ENCODE data around the gene TRIM50. TPM values are rescaled to one million over a fixed set of nuclear protein-coding genes. Genes with fewer than 3 reads are reported as not detected.

Gene TRIM50
- not detected in 2 replicates for total RNA-seq

DNA sequence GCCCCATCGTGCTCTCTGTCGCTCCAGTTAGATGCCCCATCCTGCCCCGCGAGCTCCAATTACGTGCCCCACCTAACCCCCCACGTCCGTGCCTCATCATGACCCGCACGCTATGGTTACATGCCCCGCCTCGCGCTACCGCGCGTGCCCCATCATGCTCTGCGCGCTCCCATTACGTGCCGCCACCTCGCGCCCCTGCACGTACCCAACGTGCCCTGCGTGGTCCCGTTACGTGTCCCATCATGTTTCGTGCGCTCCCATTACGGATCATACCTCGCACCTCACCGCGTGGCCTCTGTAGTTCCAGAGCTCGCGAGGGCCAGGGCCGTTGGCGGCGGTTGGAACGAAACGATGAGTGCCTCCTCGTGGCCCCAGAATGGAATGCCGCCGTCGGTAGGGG lies at the start of gene TRIM50, which contains the start of gene FKBP6:
TRIM50 (minus strand) TSS at position 161 of the 400 bp plus-strand sequence. CDS start 3,295 bp downstream, outside the sequence.
FKBP6 (plus strand) TSS at position 240 of the 400 bp plus-strand sequence. CDS start 268 bp downstream, outside the sequence.

GRCh38 chr7:73308665-73309214 lies 19.1 kb downstream of the TRIM50 start, which contains the start of gene NSUN5:
TSS of gene NSUN5 (minus strand) at chr7:73308826. CDS start at chr7:73308790, 36 bp downstream.

Other genes starting within 250 kb of the TRIM50 start
- gene SPDYE9, start 242.0 kb downstream of the TRIM50 start, total RNA-seq = not detected in 2 replicates
- 12.9 and 15.2 TPM in 2 replicates for gene NSUN5, start 19.3 kb downstream of the TRIM50 start, total RNA-seq
- under 0.01 TPM in 1 of 2 replicates, not detected in the other for gene FKBP6, start 79 bp upstream of the TRIM50 start, total RNA-seq
- 0.85 and 1.4 TPM in 2 replicates for gene FZD9, start 105.7 kb upstream of the TRIM50 start, total RNA-seq
- 45.8 and 54.6 TPM in 2 replicates for gene BAZ1B, start 194.2 kb upstream of the TRIM50 start, total RNA-seq
- 12.7 and 19.2 TPM in 2 replicates for gene BCL7B, start 229.6 kb upstream of the TRIM50 start, total RNA-seq